ENCODE data around the gene LRRC8A. TPM values are rescaled to one million over a fixed set of nuclear protein-coding genes. Genes with fewer than 3 reads are reported as not detected.
A peak's percentile ranks its signal among the peaks of the same experiment; 100 is the strongest.

LRRC8A gene
- total and polyA plus RNA-seq, 8 donors = 8.7 to 20.4 (median 10.1) TPM

GRCh38 chr9:128895556-128895955 is 13.6 kb downstream of the LRRC8A start:
- Histone ChIP-seq H3K27ac (no peak overlapping the region), H3K4me3 (no peak overlapping the region), H3K27me3 (no peaks in the 10 kb centered on the region), H3K4me1 (peaks cover 0 to 14% (median 5%) of the 10 kb centered on the region in 3 donors), H3K9me3 (no peaks in the 10 kb centered on the region), H3K36me3 (no peaks in the 10 kb centered on the region)
- ATAC-seq (no peak), DNase-seq (no peak), FAIRE-seq (no peak)
- WGBS, 2 donors = 79 to 80% methylated on average over 4 of the region's 4 CpGs
- intact Hi-C loops (cut with DNase I) = no loop called here
- TF ChIP-seq CTCF (IDR thresholded peaks at IDR 0.05) = no peak

GRCh38 chr9:128898382-128898781 is 16.4 kb downstream of the LRRC8A start:
- no peak for FAIRE-seq
- peaks cover 0 to 5% (median under 1%) of the 10 kb centered on the region in 3 donors for H3K4me1 ChIP-seq
- H3K4me3 ChIP-seq = no peak overlapping the region
- no peaks in the 10 kb centered on the region for H3K36me3 ChIP-seq
- 79 to 82% methylated on average over 5 of the region's 5 CpGs for WGBS, 2 donors
- no peak for TF ChIP-seq CTCF (IDR thresholded peaks at IDR 0.05)
- no peaks in the 10 kb centered on the region for H3K27me3 ChIP-seq
- peak in 3 of 4 donors; percentile 27 to 32 (median 32) for ATAC-seq
- no peaks in the 10 kb centered on the region for H3K9me3 ChIP-seq
- peak overlapping the region in 1 of 4 donors; percentile 17 for H3K27ac ChIP-seq
- intact Hi-C loops (cut with DNase I) = no loop called here
- DNase-seq = no peak

- TF ChIP-seq CTCF (IDR thresholded peaks at IDR 0.05) = no peak
- Histone ChIP-seq H3K36me3 (no peaks in the 10 kb centered on the region), H3K27ac (peak overlapping the region in 1 of 4 donors; percentile 17), H3K27me3 (no peaks in the 10 kb centered on the region), H3K4me1 (peaks cover 0 to 5% (median 0%) of the 10 kb centered on the region in 3 donors), H3K9me3 (no peaks in the 10 kb centered on the region), H3K4me3 (no peak overlapping the region)
- WGBS, 2 donors = 87 to 88% methylated on average over 18 of the region's 18 CpGs
- intact Hi-C loops (cut with DNase I) = no loop called here
- FAIRE-seq (no peak), ATAC-seq (no peak), DNase-seq (peak in 1 of 6 donors; percentile 50)
Measured at GRCh38 chr9:128898845-128899565, 17.1 kb downstream of the LRRC8A start.

GRCh38 chr9:128899566-128900322 is 17.8 kb downstream of the LRRC8A start:
- no peak overlapping the region for H3K4me3 ChIP-seq
- no peaks in the 10 kb centered on the region for H3K36me3 ChIP-seq
- 80% methylated on average over 8 of the region's 8 CpGs for WGBS, 2 donors
- FAIRE-seq (no peak), DNase-seq (peak in 1 of 6 donors; percentile 33), ATAC-seq (peak in 2 of 4 donors; percentile 20 to 48)
- intact Hi-C loops (cut with DNase I) = no loop called here
- no peak overlapping the region for H3K27ac ChIP-seq
- TF ChIP-seq CTCF (IDR thresholded peaks at IDR 0.05) = no peak
- H3K9me3 ChIP-seq = no peaks in the 10 kb centered on the region
- peaks cover 0 to 5% (median 0%) of the 10 kb centered on the region in 3 donors for H3K4me1 ChIP-seq
- H3K27me3 ChIP-seq = no peaks in the 10 kb centered on the region

All from pancreas (tissue), 10 donors.